ENCODE data around the gene ZNF491.

Gene ZNF491

DNA sequence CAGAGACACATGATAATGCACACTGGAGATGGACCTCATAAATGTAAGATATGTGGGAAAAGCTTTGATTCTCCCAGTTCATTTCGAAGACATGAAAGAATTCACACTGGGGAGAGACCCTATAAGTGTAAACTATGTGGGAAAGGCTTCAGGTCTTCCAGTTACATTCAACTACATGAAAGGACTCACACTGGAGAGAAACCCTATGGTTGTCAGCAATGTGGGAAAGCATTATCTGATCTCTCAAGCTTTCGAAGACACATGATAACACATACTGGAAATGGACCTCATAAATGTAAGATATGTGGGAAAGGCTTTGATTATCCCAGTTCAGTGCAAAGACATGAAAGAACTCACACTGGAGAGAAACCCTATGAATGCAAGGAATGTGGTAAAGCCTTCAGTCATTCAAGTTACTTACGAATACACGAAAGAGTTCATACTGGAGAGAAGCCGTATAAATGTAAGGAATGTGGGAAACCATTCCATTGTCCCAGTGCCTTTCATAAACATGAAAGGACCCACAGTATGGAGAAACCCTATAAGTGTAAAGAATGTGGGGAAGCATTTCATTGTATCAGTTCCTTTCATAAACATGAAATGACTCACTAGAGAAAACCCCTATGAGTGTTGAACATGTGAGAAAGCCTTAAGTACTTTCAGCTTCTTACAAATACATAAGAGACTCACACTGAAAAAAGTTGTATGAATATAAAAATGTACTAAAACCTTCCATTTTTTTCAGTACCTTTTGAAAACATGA is 16.8 kb upstream of the ZNF491 start:
- FAIRE-seq (no peak), DNase-seq (ENCODE audit: insufficient read length, low spot score) (no peak)
- TF ChIP-seq, protein P1, sequence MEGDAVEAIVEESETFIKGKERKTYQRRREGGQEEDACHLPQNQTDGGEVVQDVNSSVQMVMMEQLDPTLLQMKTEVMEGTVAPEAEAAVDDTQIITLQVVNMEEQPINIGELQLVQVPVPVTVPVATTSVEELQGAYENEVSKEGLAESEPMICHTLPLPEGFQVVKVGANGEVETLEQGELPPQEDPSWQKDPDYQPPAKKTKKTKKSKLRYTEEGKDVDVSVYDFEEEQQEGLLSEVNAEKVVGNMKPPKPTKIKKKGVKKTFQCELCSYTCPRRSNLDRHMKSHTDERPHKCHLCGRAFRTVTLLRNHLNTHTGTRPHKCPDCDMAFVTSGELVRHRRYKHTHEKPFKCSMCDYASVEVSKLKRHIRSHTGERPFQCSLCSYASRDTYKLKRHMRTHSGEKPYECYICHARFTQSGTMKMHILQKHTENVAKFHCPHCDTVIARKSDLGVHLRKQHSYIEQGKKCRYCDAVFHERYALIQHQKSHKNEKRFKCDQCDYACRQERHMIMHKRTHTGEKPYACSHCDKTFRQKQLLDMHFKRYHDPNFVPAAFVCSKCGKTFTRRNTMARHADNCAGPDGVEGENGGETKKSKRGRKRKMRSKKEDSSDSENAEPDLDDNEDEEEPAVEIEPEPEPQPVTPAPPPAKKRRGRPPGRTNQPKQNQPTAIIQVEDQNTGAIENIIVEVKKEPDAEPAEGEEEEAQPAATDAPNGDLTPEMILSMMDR (IDR thresholded peaks at IDR 0.05; ENCODE audit: insufficient read depth, missing control alignments): no peak

- no peak for FAIRE-seq
- no peak for DNase-seq (ENCODE audit: insufficient read length, low spot score)
- TF ChIP-seq, protein P1 (IDR thresholded peaks at IDR 0.05; ENCODE audit: insufficient read depth, missing control alignments): no peak
Measured at GRCh38 chr19:11783767-11784166, 14.6 kb upstream of the ZNF491 start.

GRCh38 chr19:11784356-11784755 is 14.0 kb upstream of the ZNF491 start:
- FAIRE-seq (no peak), DNase-seq (ENCODE audit: insufficient read length, low spot score) (no peak)
- TF ChIP-seq, protein P1 (IDR thresholded peaks at IDR 0.05; ENCODE audit: insufficient read depth, missing control alignments): no peak

- FAIRE-seq: no peak
- TF ChIP-seq, protein P1 (IDR thresholded peaks at IDR 0.05; ENCODE audit: insufficient read depth, missing control alignments): no peak
- no peak for DNase-seq (ENCODE audit: insufficient read length, low spot score)
Measured at GRCh38 chr19:11787536-11787935, 10.8 kb upstream of the ZNF491 start.

GRCh38 chr19:11792942-11793341 is 5.4 kb upstream of the ZNF491 start:
- TF ChIP-seq, protein P1 (IDR thresholded peaks at IDR 0.05; ENCODE audit: insufficient read depth, missing control alignments): no peak
- DNase-seq (ENCODE audit: insufficient read length, low spot score) (no peak), FAIRE-seq (no peak)

DNA sequence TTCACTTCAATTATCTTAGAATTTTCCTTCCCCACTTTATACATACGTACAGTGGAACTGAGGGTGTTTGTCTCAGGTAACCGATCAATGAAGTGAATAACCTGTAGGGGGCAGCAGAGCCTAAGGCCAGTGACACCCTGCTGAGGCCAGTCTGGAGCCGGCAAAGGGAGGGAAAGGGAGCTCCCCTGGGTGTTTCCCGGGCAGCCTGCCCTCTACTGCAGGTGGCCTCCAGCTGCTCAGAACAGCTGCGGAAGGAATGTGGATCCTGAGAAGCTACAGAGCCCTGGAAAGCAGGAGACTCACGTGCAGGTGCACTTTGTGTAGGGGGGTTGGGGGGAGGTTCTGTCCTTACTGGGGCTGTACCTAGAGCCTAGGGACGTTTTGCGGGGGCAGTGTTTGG is 832 bp upstream of the ZNF491 start:
- peak; percentile 41 for DNase-seq (ENCODE audit: insufficient read length, low spot score)
- TF ChIP-seq, protein P1 (IDR thresholded peaks at IDR 0.05; ENCODE audit: insufficient read depth, missing control alignments): peak; percentile 89
- FAIRE-seq: peak; percentile 25

GRCh38 chr19:11806354-11807098 is 8.2 kb downstream of the ZNF491 start:
- FAIRE-seq (no peak), DNase-seq (ENCODE audit: insufficient read length, low spot score) (no peak)
- TF ChIP-seq, protein P1 (IDR thresholded peaks at IDR 0.05; ENCODE audit: insufficient read depth, missing control alignments): no peak

All from D721Med (cell line).